Mucosa of descending colon (tissue), 3 donors: ENCODE results near the gene SS18. TPM values are rescaled to one million over a fixed set of nuclear protein-coding genes. Genes with fewer than 3 reads are reported as not detected.
"Not testable (repeated sequence)": the region's sequence is repeated elsewhere in the genome, so short reads cannot be mapped to it uniquely, and the experiment has no call there.

Source experiments
- ATAC-seq: fragments of 200-7000 bp; cut with Tn5 transposase; one replicate; pipeline ENCODE4 v1.9.1; 2020; ENCODE audit warnings: mild to moderate bottlenecking, moderate library complexity
- DNase-seq, 3 donors: peaks; one replicate each; pipeline ENCODE4 v3.0.0-alpha.2; 2020
- H3K36me3 ChIP-seq: fragments of 200-600 bp; one replicate; pipeline ENCODE4 v1.8.0; 2021; ENCODE audit warnings: low read depth, mild to moderate bottlenecking
- H3K4me1 ChIP-seq: fragments of 200-600 bp; one replicate; pipeline ENCODE4 v1.8.0; 2021; ENCODE audit warnings: low read depth, mild to moderate bottlenecking
- H3K4me3 ChIP-seq: fragments of 200-600 bp; one replicate; pipeline ENCODE4 v1.8.0; 2021; ENCODE audit warnings: mild to moderate bottlenecking
- H3K9me3 ChIP-seq: fragments of 200-600 bp; one replicate; pipeline ENCODE4 v1.8.0; 2021; ENCODE audit warnings: mild to moderate bottlenecking
- CTCF ChIP-seq: fragments of 200-600 bp; IDR thresholded peaks from one replicate; pipeline ENCODE4 v1.8.0; 2022; ENCODE audit warnings: antibody characterized with exemption, mild to moderate bottlenecking
- intact Hi-C, 2 donors: fragments of 100-400 bp; cut with DNase I in 1 of 2; cut with micrococcal nuclease in 1 of 2; formaldehyde crosslinking; loops; one replicate each; pipeline versions ENCODE4 v1.11.0 to v1.11.1; 2022; cut with DNase I, micrococcal nuclease
- long read RNA-seq, 2 donors: library from polyadenylated mRNA; unstranded; transcript quantifications; one replicate each; pipeline ENCODE4 v2.0.0, GENCODE V29; 2019 to 2021
- total RNA-seq, 3 donors: library from RNA; stranded (reverse); fragmentation: NEBNext Ultra II Directional in 2 of 3; extraction: Animal tissue kit (Norgen Biotek cat#: 25700) in 2 of 3; gene quantifications; one replicate each; pipeline versions ENCODE4 v1.2.1 to v1.2.4, GENCODE V29; 2021 to 2023
- donor health status: DM: no; HTN: no; CAD: no; lungs with moderate emphysema.
- donor health status: DM: no; HTN: no; CAD: no.
- donor health status: DM: no; HTN: yes; CAD: no.

SS18 gene
- 10 to 100 TPM; 45.5 to 61.8 (median 55.7) TPM for total RNA-seq
- long read RNA-seq, donor 1, transcript SS18-201 (10 exons, 1,836 nt): major isoform, 46 of 71 reads
- long read RNA-seq, donor 1, partial matches to known transcripts: 3 of 71 reads
- long read RNA-seq, donor 1, other reads (novel, unspliced or antisense): 18 of 71 reads
- long read RNA-seq, donor 2, transcript SS18-201 (10 exons, 1,836 nt): major isoform, 8 of 14 reads
- long read RNA-seq, donor 2, partial matches to known transcripts: 3 of 14 reads
- long read RNA-seq, donor 2, other reads (novel, unspliced or antisense): 2 of 14 reads

DNA sequence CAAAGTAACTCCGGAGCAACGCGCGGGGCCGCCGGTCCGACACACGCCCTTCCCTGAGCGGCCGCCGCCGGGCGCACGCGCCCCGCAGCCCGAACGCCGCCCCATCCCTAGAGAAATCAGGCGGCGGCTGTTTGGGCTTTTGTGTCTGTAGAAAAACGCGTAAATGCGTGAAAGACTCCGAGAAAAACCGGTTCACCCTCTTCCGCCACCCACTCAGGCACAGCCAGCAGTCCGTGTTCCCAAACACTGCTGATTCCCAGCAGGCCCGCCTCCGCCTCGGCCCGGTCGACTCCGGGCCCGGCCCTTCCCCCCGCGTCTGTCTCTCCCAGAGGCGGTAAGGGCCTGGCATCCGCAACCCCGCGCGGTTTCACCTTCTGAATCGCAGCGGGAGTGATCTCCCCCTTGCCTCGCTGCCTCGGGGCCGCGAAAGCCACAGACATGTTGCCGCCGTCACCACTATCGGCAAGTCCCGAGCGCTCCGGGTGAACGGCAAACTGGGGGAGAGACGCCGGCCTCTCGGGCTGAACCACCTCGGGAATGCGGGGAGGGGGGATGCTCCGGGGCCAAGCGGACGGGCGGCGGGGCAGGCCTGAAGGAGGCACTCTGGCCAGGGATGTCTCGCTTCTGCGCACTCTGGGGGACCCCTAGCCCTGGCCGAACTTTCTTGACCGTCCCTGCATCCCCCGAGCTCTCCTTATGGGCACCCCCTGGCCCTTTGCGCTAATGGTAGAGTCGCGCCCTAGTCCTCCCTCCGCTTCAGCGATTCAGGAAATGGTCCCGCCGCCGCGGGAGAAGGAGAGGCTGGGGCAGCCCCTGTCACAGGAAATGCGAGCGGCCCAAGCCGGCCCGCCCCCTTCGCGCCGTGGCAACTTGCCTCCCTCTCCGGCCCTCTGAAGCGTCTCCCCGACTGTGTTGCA is at the start of gene SS18:
Gene SS18 (minus strand): TSS at position 484 of the 917 bp plus-strand sequence. CDS start 44 bp downstream, at position 440.
- Histone ChIP-seq H3K36me3 (no peaks in the 10 kb centered on the region), H3K4me3 (peak within 1 kb of the TSS; percentile 60), H3K4me1 (peaks cover 16% of the 10 kb centered on the region), H3K9me3 (no peaks in the 10 kb centered on the region)
- intact Hi-C loops: loop anchor here in 1 of 2 donors (10.0 kb wide), 1 partner anchor 134 kb away; the partner anchor contains the start of gene TAF4B
- ATAC-seq (peak; percentile 96), DNase-seq (peak; percentile 94 to 96 (median 95))
- TF ChIP-seq CTCF: no peak

- ATAC-seq: no peak
- H3K4me3 ChIP-seq: no peak overlapping the region
- TF ChIP-seq CTCF: no peak
Observed at GRCh38 chr18:26135548-26135947, 45.1 kb upstream of the SS18 start.

DNA sequence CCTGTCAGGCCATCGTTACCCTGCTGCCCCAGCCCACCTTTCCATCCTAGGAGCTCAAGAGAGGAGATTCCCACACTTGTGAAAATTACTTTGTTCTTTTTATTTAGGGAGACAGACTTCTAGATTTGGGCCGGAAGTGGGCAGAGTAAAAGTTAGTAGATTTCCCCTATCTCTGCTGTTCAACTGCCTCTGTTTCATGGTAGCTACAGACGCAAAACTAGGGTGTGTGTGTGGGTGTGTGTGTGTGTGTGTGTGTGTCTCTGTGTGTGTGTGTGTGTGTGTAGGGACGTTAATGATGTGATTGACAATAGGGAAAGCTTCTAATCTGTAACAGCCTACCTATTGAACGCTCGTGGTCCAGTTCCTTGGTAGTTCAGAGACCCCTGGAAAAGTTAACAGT is 43.7 kb upstream of the SS18 start:
- no peaks in the 10 kb centered on the region for H3K4me1 ChIP-seq
- intact Hi-C loops: no loop called here
- no peak for TF ChIP-seq CTCF
- DNase-seq (no peak), ATAC-seq (no peak)
- H3K4me3 ChIP-seq: no peak overlapping the region
- H3K36me3 ChIP-seq: no peaks in the 10 kb centered on the region
- no peaks in the 10 kb centered on the region for H3K9me3 ChIP-seq

More at GRCh38 chr18:26135548-26135947, 45.1 kb upstream of the SS18 start:
- DNase-seq: no peak
- Histone ChIP-seq H3K36me3 (no peaks in the 10 kb centered on the region), H3K4me1 (no peaks in the 10 kb centered on the region), H3K9me3 (no peaks in the 10 kb centered on the region)
- intact Hi-C loops: no loop called here

DNA sequence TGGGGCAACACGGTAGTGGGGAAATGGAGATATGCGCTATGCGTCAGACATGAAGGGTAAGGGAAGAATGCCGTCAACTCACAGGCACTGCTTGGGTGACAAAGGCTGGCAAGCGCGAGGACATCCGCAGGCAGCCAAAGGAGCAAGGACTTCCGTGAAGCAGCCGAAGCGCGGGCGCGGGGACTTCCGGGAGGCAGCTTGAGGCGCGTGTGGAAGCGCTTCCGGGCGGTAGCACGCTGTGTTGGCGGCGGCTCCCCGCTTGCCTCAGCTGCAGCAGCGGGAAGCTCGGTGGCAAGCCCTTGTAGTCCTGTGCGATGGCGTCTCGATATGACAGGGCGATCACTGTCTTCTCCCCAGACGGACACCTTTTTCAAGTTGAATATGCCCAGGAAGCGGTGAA is 43.2 kb upstream of the SS18 start, which contains the start of gene PSMA8:
Gene PSMA8 (plus strand): TSS at position 218 of the 400 bp plus-strand sequence. CDS start 97 bp downstream, at position 315.
- Histone ChIP-seq H3K4me3 (no peak within 1 kb of the TSS), H3K9me3 (no peaks in the 10 kb centered on the region), H3K36me3 (no peaks in the 10 kb centered on the region), H3K4me1 (no peaks in the 10 kb centered on the region)
- ATAC-seq: peak; percentile 50
- no peak for TF ChIP-seq CTCF
- peak in 2 of 3 donors; percentile 34 to 58 for DNase-seq
- intact Hi-C loops: no loop called here

DNA sequence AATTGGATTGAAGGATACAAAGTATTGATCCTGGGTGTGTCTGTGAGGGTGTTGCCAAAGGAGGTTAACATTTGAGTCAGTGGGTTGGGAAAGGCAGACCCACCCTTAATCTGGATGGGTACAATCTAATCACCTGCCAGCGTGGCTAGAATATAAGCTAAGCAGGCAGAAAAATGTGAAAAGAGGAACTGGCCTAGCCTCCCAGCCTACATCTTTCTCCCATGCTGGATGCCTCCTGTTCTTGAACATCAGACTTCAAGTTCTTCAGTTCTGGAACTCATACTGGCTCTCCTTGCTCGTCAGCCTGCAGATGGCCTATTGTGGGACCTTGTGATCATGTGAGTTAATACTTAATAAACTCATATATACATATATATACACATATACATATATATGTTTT is 37.8 kb upstream of the SS18 start:
- DNase-seq, H3K36me3 ChIP-seq, intact Hi-C loops: not testable (repeated sequence)

GRCh38 chr18:26127786-26128185 is 37.4 kb upstream of the SS18 start:
- intact Hi-C loops: no loop called here
- Histone ChIP-seq H3K9me3 (no peaks in the 10 kb centered on the region), H3K4me1 (no peaks in the 10 kb centered on the region), H3K4me3 (no peak overlapping the region), H3K36me3 (no peaks in the 10 kb centered on the region)
- no peak for DNase-seq
- no peak for TF ChIP-seq CTCF
- no peak for ATAC-seq

More for the DNA sequence above, 37.8 kb upstream of the SS18 start:
- not testable (repeated sequence) for H3K9me3 ChIP-seq, H3K4me3 ChIP-seq, ATAC-seq, H3K4me1 ChIP-seq

DNA sequence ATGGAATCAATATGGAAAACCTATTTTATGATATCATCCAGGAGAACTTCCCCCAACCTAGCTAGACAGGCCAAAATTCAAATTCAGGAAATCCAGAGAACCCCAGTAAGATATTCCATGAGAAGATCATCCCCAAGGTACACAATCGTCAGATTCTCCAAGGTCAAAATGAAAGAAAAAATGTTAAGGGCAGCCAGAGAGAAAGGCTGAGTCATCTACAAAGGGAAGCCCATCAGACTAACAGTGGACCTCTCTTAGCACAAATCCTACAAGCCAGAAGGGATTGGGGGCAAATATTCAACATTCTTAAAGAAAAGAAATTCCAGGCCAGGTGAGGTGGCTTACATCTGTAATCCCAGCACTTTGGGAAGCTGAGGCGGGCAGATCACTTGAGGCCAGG is 31.6 kb upstream of the SS18 start:
- DNase-seq, intact Hi-C loops, H3K36me3 ChIP-seq, H3K4me3 ChIP-seq, H3K9me3 ChIP-seq, H3K4me1 ChIP-seq, ATAC-seq: not testable (repeated sequence)
